ENCODE measurements around the gene PLCB4. TPM values are rescaled to one million over a fixed set of nuclear protein-coding genes. Genes with fewer than 3 reads are reported as not detected.

The PLCB4 gene
- total and polyA plus RNA-seq, 7 experiments from 2014 or later = 0.05 to 0.09 TPM; not detected in 5

DNA sequence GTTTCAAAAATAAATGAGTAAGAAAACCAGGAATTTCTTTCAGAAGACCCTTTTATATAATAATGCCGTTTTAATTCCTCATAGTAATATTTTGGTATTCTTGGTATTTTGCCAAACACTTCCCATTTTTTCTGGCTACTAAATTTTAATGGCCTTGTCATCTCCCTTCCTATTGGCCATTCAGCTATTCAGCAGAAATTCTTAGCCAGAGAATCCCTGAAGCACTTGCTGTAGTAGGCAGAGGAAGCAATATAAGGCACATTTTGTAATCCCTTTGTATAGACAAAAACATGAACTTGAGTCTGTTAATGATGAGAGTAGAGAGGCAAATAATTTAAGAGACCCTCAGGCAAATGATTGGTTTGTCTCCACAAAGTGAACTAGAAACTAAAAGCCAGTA is 327.1 kb downstream of the PLCB4 start:
- DNase-seq = no peak
- Histone ChIP-seq H3K9me3 (ENCODE audit: control insufficient read depth in 2 of 3, low read length in 3 of 3) (no peaks in the 10 kb centered on the region), H3K27ac (ENCODE audit: low read depth, low read length) (no peak overlapping the region), H3K36me3 (ENCODE audit: control insufficient read depth in 2 of 3, insufficient read depth in 3 of 3, low read length in 3 of 3) (no peaks in the 10 kb centered on the region), H3K4me3 (ENCODE audit: low read length) (no peak overlapping the region), H3K27me3 (ENCODE audit: control insufficient read depth in 2 of 2, insufficient read depth in 2 of 2, low read length in 2 of 2) (no peaks in the 10 kb centered on the region), H3K4me1 (ENCODE audit: control insufficient read depth in 2 of 2, insufficient read depth in 2 of 2, low read length in 2 of 2) (no peaks in the 10 kb centered on the region)
- Mint-ChIP-seq H3K9me3 (peaks cover 0 to 1% (median 0%) of the 10 kb centered on the region in 11 donors), H3K4me1 (peaks cover 0 to 3% (median 0%) of the 10 kb centered on the region in 7 donors), H3K4me3 (no peak overlapping the region), H3K36me3 (no peaks in the 10 kb centered on the region), H3K27ac (no peak overlapping the region), H3K27me3 (peaks cover 0 to 3% (median 0%) of the 10 kb centered on the region in 5 donors)
- ChIA-PET POLR2A (no interaction called here), CTCF (no interaction called here)
- ATAC-seq = no peak
- intact Hi-C loops (cut with micrococcal nuclease) = no loop called here

DNA sequence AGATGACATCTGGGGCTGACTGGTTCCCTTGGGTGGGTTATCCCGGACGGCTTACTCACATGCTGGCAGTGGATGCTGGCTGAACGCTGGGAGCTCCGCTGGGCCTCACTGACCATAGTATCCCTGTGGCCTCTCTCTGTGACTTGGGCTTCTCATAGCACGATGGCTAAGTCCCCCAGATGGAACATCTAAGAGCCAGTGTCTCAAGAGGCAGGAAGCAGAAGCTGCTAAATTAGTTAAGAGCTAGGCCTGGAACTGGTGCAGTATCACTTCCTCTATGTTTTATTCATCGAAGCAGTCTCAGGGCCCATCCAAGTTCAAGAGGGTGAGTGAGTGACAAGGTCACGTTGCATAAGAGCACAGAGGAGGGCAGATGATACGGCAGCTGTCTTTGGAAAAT is 329.0 kb downstream of the PLCB4 start:
- Histone ChIP-seq H3K27ac (ENCODE audit: low read depth, low read length) (no peak overlapping the region), H3K4me1 (ENCODE audit: control insufficient read depth in 2 of 2, insufficient read depth in 2 of 2, low read length in 2 of 2) (no peaks in the 10 kb centered on the region), H3K27me3 (ENCODE audit: control insufficient read depth in 2 of 2, insufficient read depth in 2 of 2, low read length in 2 of 2) (no peaks in the 10 kb centered on the region), H3K36me3 (ENCODE audit: control insufficient read depth in 2 of 3, insufficient read depth in 3 of 3, low read length in 3 of 3) (no peaks in the 10 kb centered on the region), H3K4me3 (ENCODE audit: low read length) (no peak overlapping the region), H3K9me3 (ENCODE audit: control insufficient read depth in 2 of 3, low read length in 3 of 3) (no peaks in the 10 kb centered on the region)
- Mint-ChIP-seq H3K9me3 (no peaks in the 10 kb centered on the region), H3K4me3 (no peak overlapping the region), H3K27ac (no peak overlapping the region), H3K36me3 (no peaks in the 10 kb centered on the region), H3K4me1 (no peaks in the 10 kb centered on the region), H3K27me3 (peaks cover 0 to 5% (median 0%) of the 10 kb centered on the region in 5 donors)
- DNase-seq = no peak
- peak; percentile 84 for ATAC-seq
- intact Hi-C loops (cut with micrococcal nuclease) = no loop called here
- ChIA-PET CTCF (no interaction called here), POLR2A (no interaction called here)

DNA sequence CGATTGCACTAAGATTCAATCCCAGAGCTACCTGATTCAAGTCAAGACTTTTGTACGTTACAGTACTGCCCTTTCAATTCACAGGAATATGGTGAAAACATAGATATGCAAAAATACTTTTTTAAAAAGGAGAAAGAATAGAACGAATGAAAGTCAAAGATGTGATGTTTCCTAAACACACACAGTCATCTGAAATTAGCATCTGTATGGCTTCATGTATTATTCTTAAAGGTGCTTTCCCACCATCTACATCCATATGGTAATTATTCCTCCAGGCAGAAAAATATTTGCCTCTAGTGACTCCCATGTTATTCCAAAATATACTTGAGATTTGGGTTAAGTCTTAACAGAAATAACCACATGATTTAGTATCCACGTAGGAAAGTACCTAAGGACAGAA is 330.0 kb downstream of the PLCB4 start:
- CTCF ChIA-PET = no interaction called here
- intact Hi-C loops (cut with micrococcal nuclease) = no loop called here
- no peak for ATAC-seq

DNA sequence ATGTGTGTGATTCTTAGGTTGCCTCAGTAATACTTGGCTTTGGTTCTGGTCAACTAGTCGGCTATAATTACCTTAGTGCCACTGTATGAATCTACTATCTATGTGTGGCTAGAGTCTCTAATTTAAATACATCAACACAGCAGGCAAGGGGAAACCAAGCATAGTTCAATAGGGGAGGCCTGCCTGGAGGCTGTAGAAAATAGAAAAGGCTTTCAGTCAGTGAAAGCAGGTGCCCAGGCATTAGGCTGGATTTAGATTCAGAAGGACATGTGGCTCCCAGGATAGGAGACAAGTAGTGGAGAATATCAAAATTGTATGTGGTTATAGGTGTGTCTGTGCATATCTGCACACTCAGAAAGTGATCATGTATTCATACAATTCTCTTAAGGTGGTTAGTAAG is 330.4 kb downstream of the PLCB4 start:
- H3K4me3 ChIP-seq (ENCODE audit: low read length) = no peak overlapping the region
- DNase-seq (no peak), ATAC-seq (no peak)
- H3K27ac ChIP-seq (ENCODE audit: low read depth, low read length) = no peak overlapping the region
- Mint-ChIP-seq H3K36me3 (no peaks in the 10 kb centered on the region), H3K4me1 (no peaks in the 10 kb centered on the region), H3K9me3 (no peaks in the 10 kb centered on the region), H3K4me3 (no peak overlapping the region), H3K27ac (no peak overlapping the region), H3K27me3 (peaks cover 0 to 5% (median 0%) of the 10 kb centered on the region in 5 donors)
- ChIA-PET CTCF (no interaction called here), POLR2A (no interaction called here)
- intact Hi-C loops (cut with micrococcal nuclease) = no loop called here
- H3K27me3 ChIP-seq (ENCODE audit: control insufficient read depth in 2 of 2, insufficient read depth in 2 of 2, low read length in 2 of 2) = no peaks in the 10 kb centered on the region
- no peaks in the 10 kb centered on the region for H3K9me3 ChIP-seq (ENCODE audit: control insufficient read depth in 2 of 3, low read length in 3 of 3)
- no peaks in the 10 kb centered on the region for H3K4me1 ChIP-seq (ENCODE audit: control insufficient read depth in 2 of 2, insufficient read depth in 2 of 2, low read length in 2 of 2)
- H3K36me3 ChIP-seq (ENCODE audit: control insufficient read depth in 2 of 3, insufficient read depth in 3 of 3, low read length in 3 of 3) = no peaks in the 10 kb centered on the region

More for the DNA sequence above, 330.0 kb downstream of the PLCB4 start:
- Mint-ChIP-seq H3K27me3 (peaks cover 0 to 5% (median 0%) of the 10 kb centered on the region in 5 donors), H3K4me3 (no peak overlapping the region), H3K9me3 (no peaks in the 10 kb centered on the region), H3K4me1 (no peaks in the 10 kb centered on the region), H3K27ac (no peak overlapping the region), H3K36me3 (no peaks in the 10 kb centered on the region)
- no peaks in the 10 kb centered on the region for H3K4me1 ChIP-seq (ENCODE audit: control insufficient read depth in 2 of 2, insufficient read depth in 2 of 2, low read length in 2 of 2)
- no peaks in the 10 kb centered on the region for H3K27me3 ChIP-seq (ENCODE audit: control insufficient read depth in 2 of 2, insufficient read depth in 2 of 2, low read length in 2 of 2)
- no peak for DNase-seq
- no peak overlapping the region for H3K4me3 ChIP-seq (ENCODE audit: low read length)
- no peaks in the 10 kb centered on the region for H3K9me3 ChIP-seq (ENCODE audit: control insufficient read depth in 2 of 3, low read length in 3 of 3)
- no peak overlapping the region for H3K27ac ChIP-seq (ENCODE audit: low read depth, low read length)
- no peaks in the 10 kb centered on the region for H3K36me3 ChIP-seq (ENCODE audit: control insufficient read depth in 2 of 3, insufficient read depth in 3 of 3, low read length in 3 of 3)
- POLR2A ChIA-PET = no interaction called here

DNA sequence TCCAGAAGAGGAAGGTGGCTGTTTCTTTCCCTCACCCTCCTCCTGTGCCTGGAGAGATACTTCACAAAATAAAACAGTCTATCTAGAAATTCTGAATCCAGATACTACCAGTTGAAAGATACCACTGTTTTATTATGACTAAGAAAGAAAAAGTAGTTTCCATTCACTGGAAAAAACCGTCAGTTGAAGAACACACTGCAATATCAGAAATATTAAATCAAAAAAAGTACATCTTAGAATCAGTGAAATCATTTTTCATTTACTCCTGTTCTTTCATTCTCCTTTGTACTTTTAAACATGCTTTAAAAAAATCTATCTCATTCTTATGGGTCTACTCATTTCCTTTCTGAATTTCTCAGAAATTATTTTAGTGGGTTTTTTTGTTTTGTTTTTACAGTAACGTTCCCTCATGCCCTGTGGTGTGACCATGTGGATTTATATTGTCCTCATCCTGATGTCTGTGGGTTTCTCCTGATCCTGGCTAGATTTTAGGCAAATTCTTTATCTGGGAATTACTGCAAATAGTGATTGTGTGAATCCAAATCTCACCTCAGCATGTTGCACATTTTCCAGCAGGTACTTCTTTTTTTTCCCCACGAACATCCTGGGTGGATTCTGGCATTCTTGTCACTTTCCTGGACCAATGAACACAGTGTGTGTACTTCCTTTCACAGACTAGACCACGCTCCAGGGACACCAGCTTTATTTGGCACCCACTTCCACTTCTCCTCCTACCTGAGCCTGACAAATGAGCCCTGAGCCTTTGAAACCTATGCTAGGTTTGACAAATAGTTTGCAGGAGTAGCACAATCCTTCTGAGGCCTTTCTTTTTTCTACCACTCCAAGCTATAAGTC is 331.5 kb downstream of the PLCB4 start:
- no peak for ATAC-seq
- no peak for DNase-seq
- H3K4me3 ChIP-seq (ENCODE audit: low read length) = no peak overlapping the region
- no peak overlapping the region for H3K27ac ChIP-seq (ENCODE audit: low read depth, low read length)
- Mint-ChIP-seq H3K4me1 (no peaks in the 10 kb centered on the region), H3K36me3 (no peaks in the 10 kb centered on the region), H3K4me3 (no peak overlapping the region), H3K27me3 (peaks cover 0 to 5% (median 0%) of the 10 kb centered on the region in 5 donors), H3K9me3 (no peaks in the 10 kb centered on the region), H3K27ac (no peak overlapping the region)
- CTCF ChIA-PET = no interaction called here
- intact Hi-C loops (cut with micrococcal nuclease) = no loop called here
- no peaks in the 10 kb centered on the region for H3K9me3 ChIP-seq (ENCODE audit: control insufficient read depth in 2 of 3, low read length in 3 of 3)
- H3K27me3 ChIP-seq (ENCODE audit: control insufficient read depth in 2 of 2, insufficient read depth in 2 of 2, low read length in 2 of 2) = no peaks in the 10 kb centered on the region
- no peaks in the 10 kb centered on the region for H3K36me3 ChIP-seq (ENCODE audit: control insufficient read depth in 2 of 3, insufficient read depth in 3 of 3, low read length in 3 of 3)
- H3K4me1 ChIP-seq (ENCODE audit: control insufficient read depth in 2 of 2, insufficient read depth in 2 of 2, low read length in 2 of 2) = no peaks in the 10 kb centered on the region
- POLR2A ChIA-PET = no interaction called here

DNA sequence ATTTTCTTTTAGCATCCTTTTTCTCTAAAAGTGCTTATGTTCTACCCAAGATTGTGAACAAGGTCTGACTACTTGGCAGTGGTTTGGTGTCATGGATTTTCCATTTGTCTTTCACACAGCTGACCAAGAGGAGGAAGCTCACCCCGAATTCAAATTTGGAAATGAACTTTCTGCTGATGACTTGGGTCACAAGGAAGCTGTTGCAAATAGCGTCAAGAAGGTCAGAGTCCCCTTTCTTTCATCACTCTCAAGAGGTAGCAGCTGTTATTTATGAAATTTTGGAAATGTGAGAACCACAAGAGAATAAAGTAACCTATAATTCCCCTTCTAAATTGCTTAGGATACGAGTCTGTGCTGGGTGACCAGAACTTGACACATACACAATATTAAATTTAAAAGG is 332.5 kb downstream of the PLCB4 start:
- CTCF ChIA-PET = no interaction called here
- Histone ChIP-seq H3K4me1 (ENCODE audit: control insufficient read depth in 2 of 2, insufficient read depth in 2 of 2, low read length in 2 of 2) (no peaks in the 10 kb centered on the region), H3K27ac (ENCODE audit: low read depth, low read length) (no peak overlapping the region), H3K27me3 (ENCODE audit: control insufficient read depth in 2 of 2, insufficient read depth in 2 of 2, low read length in 2 of 2) (no peaks in the 10 kb centered on the region), H3K9me3 (ENCODE audit: control insufficient read depth in 2 of 3, low read length in 3 of 3) (no peaks in the 10 kb centered on the region), H3K4me3 (ENCODE audit: low read length) (no peak overlapping the region), H3K36me3 (ENCODE audit: control insufficient read depth in 2 of 3, insufficient read depth in 3 of 3, low read length in 3 of 3) (no peaks in the 10 kb centered on the region)
- peaks cover 0 to 5% (median 0%) of the 10 kb centered on the region in 5 donors for H3K27me3 Mint-ChIP-seq
- intact Hi-C loops (cut with micrococcal nuclease) = no loop called here
- no peaks in the 10 kb centered on the region for H3K9me3 Mint-ChIP-seq
- no peaks in the 10 kb centered on the region for H3K4me1 Mint-ChIP-seq
- POLR2A ChIA-PET = no interaction called here
- ATAC-seq (peak; percentile 25), DNase-seq (no peak)
- no peaks in the 10 kb centered on the region for H3K36me3 Mint-ChIP-seq
- H3K4me3 Mint-ChIP-seq = no peak overlapping the region
- no peak overlapping the region for H3K27ac Mint-ChIP-seq

DNA sequence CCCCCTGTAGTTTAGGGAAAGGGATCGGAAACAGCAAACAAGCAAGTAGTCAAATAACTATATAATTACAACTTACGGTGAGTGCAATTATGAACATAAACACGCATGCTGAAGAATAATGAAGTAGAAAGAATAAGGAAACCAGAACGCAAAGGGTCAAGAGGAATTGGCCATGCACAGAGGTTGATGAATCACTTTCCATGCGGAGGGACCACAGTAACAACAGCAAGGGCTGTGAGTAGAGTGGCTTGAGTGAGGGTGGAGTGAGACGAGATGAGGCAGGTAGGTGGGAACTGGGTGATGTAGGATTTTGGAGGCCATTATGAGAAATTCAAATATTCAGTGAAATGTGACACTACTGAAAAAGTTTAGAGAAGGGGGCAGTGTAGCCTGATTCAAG is 333.3 kb downstream of the PLCB4 start:
- ATAC-seq (no peak), DNase-seq (no peak)
- Histone ChIP-seq H3K27me3 (ENCODE audit: control insufficient read depth in 2 of 2, insufficient read depth in 2 of 2, low read length in 2 of 2) (no peaks in the 10 kb centered on the region), H3K27ac (ENCODE audit: low read depth, low read length) (no peak overlapping the region), H3K36me3 (ENCODE audit: control insufficient read depth in 2 of 3, insufficient read depth in 3 of 3, low read length in 3 of 3) (no peaks in the 10 kb centered on the region), H3K4me3 (ENCODE audit: low read length) (no peak overlapping the region), H3K4me1 (ENCODE audit: control insufficient read depth in 2 of 2, insufficient read depth in 2 of 2, low read length in 2 of 2) (no peaks in the 10 kb centered on the region), H3K9me3 (ENCODE audit: control insufficient read depth in 2 of 3, low read length in 3 of 3) (no peaks in the 10 kb centered on the region)
- Mint-ChIP-seq H3K4me1 (no peaks in the 10 kb centered on the region), H3K27ac (no peak overlapping the region), H3K27me3 (peaks cover 0 to 5% (median 0%) of the 10 kb centered on the region in 5 donors), H3K36me3 (no peaks in the 10 kb centered on the region), H3K4me3 (no peak overlapping the region), H3K9me3 (no peaks in the 10 kb centered on the region)
- ChIA-PET POLR2A (no interaction called here), CTCF (no interaction called here)
- intact Hi-C loops (cut with micrococcal nuclease) = no loop called here

Data from naive thymus-derived CD4-positive, alpha-beta T cell (primary cell).